GM23338 (cell line): ENCODE results near the gene SPTB.
"Not testable (repeated sequence)": the region's sequence is repeated elsewhere in the genome, so short reads cannot be mapped to it uniquely, and the experiment has no call there.

ENCODE experiments used
- CREB1 ChIP-seq: fragments of 250-450 bp; sonication (Bioruptor Pico); IDR thresholded peaks from 2 replicates; pipeline ENCODE4 v1.5.0; 2020; ENCODE audit warnings: low read depth, mild to moderate bottlenecking, moderate library complexity
- CTCF ChIP-seq, 2 experiments: fragments of 200-600 bp in 1 of 2; sonication (generic) in 1 of 2; conservative IDR thresholded peaks; 2 replicates each; pipeline versions ENCODE4 v1.5.1 to v1.6.1; 2016 to 2017; ENCODE audit warnings: antibody characterized with exemption in 2 of 2, low read depth in 2 of 2, mild to moderate bottlenecking in 2 of 2, moderate library complexity in 1 of 2
- EZH2 ChIP-seq: fragments of 200-600 bp; sonication (generic); IDR thresholded peaks from one replicate; pipeline ENCODE4 v1.8.0; 2017; ENCODE audit warnings: antibody characterized with exemption, mild to moderate bottlenecking, low read depth; ENCODE audit not compliant: unreplicated experiment
- ZNF331 ChIP-seq: fragments of 250-450 bp; sonication (Bioruptor Pico); IDR thresholded peaks from 2 replicates; pipeline ENCODE4 v1.5.0; 2020; ENCODE audit warnings: low read depth, mild to moderate bottlenecking, moderate library complexity

GRCh38 chr14:64805646-64806045 is 74.1 kb downstream of the SPTB start:
- TF ChIP-seq CREB1 (CRISPR knock-in tag); EZH2; CTCF (conservative IDR thresholded peaks at IDR 0.05; ENCODE audit: low read depth in 2 of 2); ZNF331: not testable (repeated sequence)
